Skeletal muscle tissue (tissue), 2 donors: Measurements from ENCODE around the gene TAP1. TPM values are rescaled to one million over a fixed set of nuclear protein-coding genes. Genes with fewer than 3 reads are reported as not detected.

Source experiments
- small RNA-seq: library from RNA; depleted of rRNA; stranded (forward); fragments of <200 nt; gene quantifications from one replicate; pipeline ENCODE3, GENCODE V24; 2014
- total RNA-seq: library from RNA; depleted of rRNA; stranded (reverse); fragments of >200 nt; gene quantifications from one replicate; pipeline ENCODE4 v1.2.3, GENCODE V29; 2014

The TAP1 gene
- total RNA-seq, 1 donor from 2014 or later, result 14.1 TPM

Small RNAs within 50 kb of the gene (small RNA-seq; reads per million reads assigned to genes)
- not detected for gene HLA-Z

Other genes with a start within 250 kb of the TAP1 start
- 1.0 TPM for gene HLA-DQA1, start 216.3 kb downstream of the TAP1 start, total RNA-seq
- gene HLA-DQB1, start 187.0 kb downstream of the TAP1 start, total RNA-seq, result 7.8 TPM
- gene HLA-DQA2, start 112.3 kb downstream of the TAP1 start, total RNA-seq, result not detected
- gene HLA-DQB2, start 90.2 kb downstream of the TAP1 start, total RNA-seq, result not detected
- gene HLA-DOB, start 36.7 kb downstream of the TAP1 start, total RNA-seq, result not detected
- 9.4 TPM for gene TAP2, start 15.0 kb downstream of the TAP1 start, total RNA-seq
- 18.8 TPM for gene PSMB8, start 9.7 kb downstream of the TAP1 start, total RNA-seq
- 7.8 TPM for gene PSMB9, start 488 bp upstream of the TAP1 start, total RNA-seq
- gene HLA-DMB, start 87.3 kb upstream of the TAP1 start, total RNA-seq, result 6.3 TPM
- 6.3 TPM for gene HLA-DMA, start 99.4 kb upstream of the TAP1 start, total RNA-seq
- gene BRD2, start 114.9 kb upstream of the TAP1 start, total RNA-seq, result 36.5 TPM
- gene HLA-DOA, start 155.9 kb upstream of the TAP1 start, total RNA-seq, result 1.0 TPM
- 14.6 TPM for gene HLA-DPA1, start 219.9 kb upstream of the TAP1 start, total RNA-seq
- gene HLA-DPB1, start 222.3 kb upstream of the TAP1 start, total RNA-seq, result 9.9 TPM